Fibroblast of skin of left quadriceps (primary cell): Measurements from ENCODE around the gene ERCC4.
"Not testable (repeated sequence)": the region's sequence is repeated elsewhere in the genome, so short reads cannot be mapped to it uniquely, and the experiment has no call there.

ENCODE experiments used
- DNase-seq, 2 experiments: peaks; one replicate each; pipeline ENCODE4 v3.0.0-alpha.2; 2013; ENCODE audit warnings: low read depth in 2 of 2

ERCC4 gene

GRCh38 chr16:13919683-13920509 is at the start of gene ERCC4:
ERCC4 (plus strand) TSS chr16:13920154; CDS start chr16:13920166, 12 bp downstream.
- DNase-seq, result peak; percentile 98

GRCh38 chr16:13873835-13874438 is 46.0 kb upstream of the ERCC4 start:
- no peak for DNase-seq

DNA sequence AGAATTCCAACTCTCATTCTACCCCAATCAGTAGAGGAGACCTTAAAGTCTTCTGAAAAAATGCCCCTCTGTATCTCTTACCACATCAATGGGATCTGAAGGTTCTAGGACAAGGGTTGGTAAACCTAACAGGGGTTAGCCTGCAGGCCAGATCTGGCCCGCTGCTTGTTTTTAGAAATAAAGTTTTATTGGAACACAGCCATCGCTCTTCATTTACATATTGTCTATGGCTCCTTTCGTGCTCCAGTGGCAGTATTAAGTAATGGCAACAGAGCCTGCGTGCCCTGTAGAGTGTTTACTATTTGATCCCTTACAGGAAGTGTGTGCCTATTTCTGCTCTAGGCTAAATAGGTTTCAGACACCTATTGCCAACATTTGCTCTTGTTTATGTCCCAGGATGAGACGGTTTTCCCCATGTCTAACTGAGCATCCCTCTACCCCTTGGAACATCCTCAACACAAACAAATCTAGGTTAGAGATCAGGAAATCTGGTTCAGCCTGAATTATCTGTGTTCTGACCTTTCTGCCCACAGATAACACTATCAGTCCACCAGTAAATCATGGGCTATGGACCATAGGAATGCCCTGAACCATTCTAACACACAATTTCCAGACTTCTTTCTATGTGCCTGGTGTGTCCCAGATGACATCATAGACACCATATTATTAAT is 44.2 kb upstream of the ERCC4 start:
- DNase-seq, result no peak

DNA sequence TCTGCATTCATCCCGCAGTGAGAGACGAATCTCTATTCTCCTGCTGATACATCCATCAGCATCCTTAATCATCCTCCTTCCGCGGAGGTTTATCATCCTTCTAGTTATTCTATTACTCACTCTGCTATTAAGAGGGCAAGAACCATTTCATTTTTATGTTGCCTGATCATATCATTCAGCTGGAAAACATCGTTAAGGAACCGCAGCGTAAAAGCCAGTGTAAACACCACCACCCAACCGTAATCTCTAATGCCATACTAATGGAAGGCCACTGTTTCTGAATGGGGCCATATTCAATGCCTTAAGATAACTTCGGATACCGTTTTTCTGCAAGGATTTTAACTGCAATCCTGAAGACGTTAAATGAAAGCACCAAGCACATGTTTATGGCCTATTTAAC is 36.7 kb upstream of the ERCC4 start:
- no peak for DNase-seq

GRCh38 chr16:13883881-13884280 is 36.1 kb upstream of the ERCC4 start:
- DNase-seq, result peak; percentile 3 to 4

GRCh38 chr16:13885700-13886099 is 34.3 kb upstream of the ERCC4 start:
- no peak for DNase-seq

- DNase-seq, result no peak
Observed at GRCh38 chr16:13886608-13887007, 33.3 kb upstream of the ERCC4 start.

DNA sequence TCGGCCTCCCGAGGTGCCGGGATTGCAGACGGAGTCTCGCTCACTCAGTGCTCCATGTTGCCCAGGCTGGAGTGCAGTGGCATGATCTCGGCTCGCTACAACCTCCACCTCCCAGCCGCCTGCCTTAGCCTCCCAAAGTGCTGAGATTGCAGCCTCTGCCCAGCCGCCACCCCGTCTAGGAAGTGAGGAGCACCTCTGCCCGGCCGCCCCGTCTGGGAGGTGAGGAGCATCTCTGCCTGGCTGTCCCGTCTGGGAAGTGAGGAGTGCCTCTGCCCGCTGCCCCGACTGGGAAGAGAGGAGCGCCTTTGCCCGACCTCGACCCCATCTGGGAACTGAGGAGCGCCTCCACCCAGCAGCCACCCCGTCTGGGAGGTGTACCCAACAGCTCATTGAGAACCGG is 30.6 kb upstream of the ERCC4 start:
- not testable (repeated sequence) for DNase-seq

DNA sequence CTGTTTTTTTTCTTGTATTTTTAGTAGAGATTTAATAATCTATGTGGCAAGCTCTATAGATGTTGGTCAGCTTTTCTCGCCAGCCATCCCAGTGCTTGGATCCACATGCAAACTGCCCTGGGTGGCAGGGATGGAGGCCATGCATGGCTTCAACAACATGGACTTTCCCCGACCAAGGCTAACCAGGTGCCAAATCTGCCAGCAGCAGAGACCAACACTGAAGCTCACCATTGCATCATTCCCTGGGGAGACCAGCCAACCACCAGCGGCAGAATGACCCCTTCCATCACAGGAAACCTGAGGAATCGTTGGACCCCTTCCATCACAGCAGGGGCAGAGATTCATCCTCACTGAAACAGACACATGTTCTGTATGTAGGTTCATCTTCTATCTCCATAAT is 27.7 kb upstream of the ERCC4 start:
- DNase-seq, result no peak

DNA sequence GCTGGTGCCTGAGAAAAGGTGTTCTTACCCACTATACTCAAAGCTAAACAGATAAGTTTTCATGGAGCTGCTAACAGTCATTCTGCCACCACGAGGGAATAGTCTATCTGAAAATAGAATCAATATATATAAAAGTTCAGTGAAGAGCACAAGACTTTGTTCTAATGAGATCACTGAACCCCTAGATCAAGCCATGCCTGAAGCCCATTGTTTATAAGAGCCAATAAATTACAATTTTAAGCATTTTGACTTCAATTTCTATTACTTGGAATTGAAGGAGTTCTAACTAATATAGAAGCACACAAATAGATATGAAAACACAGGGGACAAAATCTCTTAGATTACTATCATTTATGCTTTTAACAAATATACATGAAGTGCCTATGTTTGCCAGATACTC is 24.4 kb upstream of the ERCC4 start:
- DNase-seq, result no peak

DNA sequence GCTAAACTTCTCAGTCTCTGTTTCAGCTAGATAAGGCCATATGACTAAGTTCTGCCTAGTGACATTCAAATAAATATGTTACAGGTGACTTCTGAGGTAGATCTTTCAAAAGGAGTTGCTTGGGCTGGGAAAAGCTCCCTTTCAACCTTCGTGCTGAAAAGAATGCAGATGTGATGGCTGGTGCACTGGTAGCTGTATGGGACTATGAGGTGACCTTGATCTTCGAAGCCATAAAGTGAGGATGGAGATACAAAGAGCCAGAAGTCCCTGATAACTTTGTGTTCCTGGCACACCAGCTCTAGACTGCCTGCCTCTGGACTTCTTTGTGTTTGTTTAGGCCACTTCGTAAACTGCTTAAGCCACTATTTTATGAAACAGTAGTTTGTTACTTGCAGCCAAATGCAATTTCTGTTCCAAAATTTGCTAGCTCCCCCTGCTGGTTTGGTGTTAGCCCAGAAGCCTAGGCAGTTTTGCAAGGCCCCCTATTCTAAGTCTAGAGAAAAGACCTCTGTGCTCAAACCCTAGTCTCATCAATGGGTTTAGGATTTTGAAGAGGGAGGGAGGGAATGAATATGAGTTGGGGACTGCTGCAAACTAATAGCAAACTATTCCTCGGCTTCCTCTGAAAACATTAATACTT is 23.3 kb upstream of the ERCC4 start:
- no peak for DNase-seq

- no peak for DNase-seq
Observed at GRCh38 chr16:13897806-13898205, 22.1 kb upstream of the ERCC4 start.

GRCh38 chr16:13898233-13898632 is 21.7 kb upstream of the ERCC4 start:
- DNase-seq, result no peak

DNA sequence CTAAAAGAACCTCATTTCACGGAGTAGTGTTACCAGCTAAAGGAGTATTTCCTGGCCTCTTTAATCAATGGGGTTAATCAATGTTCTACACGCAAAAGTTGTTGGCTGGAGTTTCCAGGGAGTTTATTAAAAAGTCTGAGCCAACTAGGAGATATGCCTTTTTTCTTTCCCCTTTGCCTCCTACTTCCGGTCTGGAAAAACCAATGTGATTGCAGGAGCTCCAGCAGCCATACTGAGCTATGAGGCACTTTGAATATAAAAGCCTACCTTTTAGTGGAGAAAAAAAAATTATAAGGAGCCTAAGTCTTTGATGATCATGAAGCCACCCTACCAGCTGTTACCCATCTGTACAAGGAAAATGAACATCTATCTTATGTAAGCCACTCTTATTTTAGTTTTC is 17.9 kb upstream of the ERCC4 start:
- DNase-seq, result no peak

- peak in 1 of 2 experiments; percentile 5 for DNase-seq
Observed at GRCh38 chr16:13902677-13903076, 17.3 kb upstream of the ERCC4 start.

GRCh38 chr16:13904179-13904691 is 15.7 kb upstream of the ERCC4 start:
- DNase-seq, result no peak

- DNase-seq, result not testable (repeated sequence)
Observed at GRCh38 chr16:13904822-13905221, 15.1 kb upstream of the ERCC4 start.

DNA sequence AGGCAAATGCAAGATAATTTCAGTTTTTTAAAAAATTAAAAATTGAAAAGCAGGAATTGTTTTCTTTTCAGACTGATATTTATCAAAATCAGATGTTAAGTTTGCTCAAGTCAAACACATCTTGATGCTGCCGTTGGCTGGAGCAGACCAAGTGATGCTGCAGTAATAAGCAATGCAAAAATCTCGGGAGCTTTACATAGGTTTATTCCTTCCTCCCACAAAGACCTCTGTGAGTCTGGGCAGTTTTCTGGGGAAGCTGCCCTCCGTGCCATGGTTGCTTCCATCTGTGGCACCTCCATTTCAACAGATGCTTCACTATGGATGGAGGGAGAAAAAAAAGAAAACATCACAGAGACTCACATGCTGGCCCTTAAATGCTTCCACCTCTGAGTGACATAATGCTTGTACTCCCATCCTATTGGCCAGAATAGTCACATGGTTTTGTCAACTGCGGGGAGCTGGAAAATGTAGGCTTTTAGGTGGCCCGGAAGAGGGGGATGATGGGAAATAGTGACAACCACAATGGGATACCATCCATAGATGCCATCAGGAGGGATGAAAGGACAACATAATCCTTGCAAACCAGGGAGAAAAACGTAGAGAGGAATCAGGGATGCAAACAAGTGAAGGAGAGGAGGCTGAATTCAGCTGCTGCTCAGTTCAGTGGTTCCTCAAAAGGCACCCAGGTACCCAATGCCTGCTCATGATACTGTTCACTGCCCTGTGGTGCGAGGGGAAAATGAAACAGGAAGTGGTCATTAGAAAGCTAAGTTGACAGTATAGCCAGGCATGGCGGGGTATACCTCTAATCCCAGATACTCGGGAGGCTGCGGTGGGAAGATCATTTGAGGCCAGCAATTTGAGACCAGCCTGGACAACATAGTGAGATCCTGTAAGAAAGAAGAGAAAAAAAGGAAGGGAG is 13.5 kb upstream of the ERCC4 start:
- no peak for DNase-seq

DNA sequence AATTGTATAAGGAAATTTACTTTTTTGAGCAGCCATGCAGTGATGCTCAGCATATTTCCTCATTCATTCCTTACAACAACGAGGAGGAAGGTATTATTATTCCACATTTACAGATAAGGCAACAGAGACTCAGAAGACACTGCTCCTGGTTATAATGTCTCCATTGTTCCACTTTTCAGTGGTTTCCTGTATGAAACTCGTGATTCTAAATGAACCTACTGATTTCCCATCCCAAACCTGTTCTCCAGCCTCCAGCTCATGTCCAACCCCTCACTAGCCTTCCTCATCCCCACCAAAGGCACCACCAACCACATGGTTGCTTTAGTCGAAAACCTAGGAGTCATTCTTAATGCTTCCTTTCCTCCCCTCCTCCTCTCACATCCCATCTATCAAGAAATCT is 12.5 kb upstream of the ERCC4 start:
- DNase-seq, result no peak

GRCh38 chr16:13909069-13909468 is 10.9 kb upstream of the ERCC4 start:
- no peak for DNase-seq

GRCh38 chr16:13909872-13910303 is 10.1 kb upstream of the ERCC4 start:
- DNase-seq, result no peak
